Liver (tissue), 9 donors: ENCODE data around the gene TEX9. TPM values are rescaled to one million over a fixed set of nuclear protein-coding genes. Genes with fewer than 3 reads are reported as not detected.

Source experiments
- DNase-seq: peaks from one replicate; pipeline ENCODE4 v3.0.0-alpha.2; 2017; ENCODE audit warnings: low spot score
- H3K27ac ChIP-seq, 2 donors: one replicate each; pipeline ENCODE4 v1.7.0; 2013; ENCODE audit warnings: inconsistent platforms in 2 of 2, low read length in 2 of 2, control low read depth in 1 of 2, low read depth in 1 of 2, mild to moderate bottlenecking in 1 of 2
- H3K27me3 ChIP-seq, 4 donors: one replicate each; pipeline versions ENCODE4 v1.6.1 to v1.7.0; 2013; ENCODE audit warnings: low read length in 3 of 4, inconsistent platforms in 1 of 4, mild to moderate bottlenecking in 1 of 4, moderate library complexity in 1 of 4; ENCODE audit not compliant: control insufficient read depth in 4 of 4, insufficient read depth in 4 of 4
- H3K36me3 ChIP-seq, 4 donors: one replicate each; pipeline versions ENCODE4 v1.6.1 to v1.7.0; 2013; ENCODE audit warnings: low read length in 3 of 4, mild to moderate bottlenecking in 3 of 4, low read depth in 1 of 4, moderate library complexity in 1 of 4; ENCODE audit not compliant: control insufficient read depth in 4 of 4, insufficient read depth in 3 of 4
- H3K4me1 ChIP-seq, 4 donors: one replicate each; pipeline versions ENCODE4 v1.6.1 to v1.7.0; 2013; ENCODE audit warnings: low read length in 3 of 4, mild to moderate bottlenecking in 3 of 4, moderate library complexity in 1 of 4; ENCODE audit not compliant: control insufficient read depth in 4 of 4, insufficient read depth in 4 of 4
- H3K4me3 ChIP-seq, 3 donors: one replicate each; pipeline versions ENCODE4 v1.6.1 to v1.7.0; 2013; ENCODE audit warnings: low read length in 3 of 3, control low read depth in 1 of 3, low read depth in 1 of 3, mild to moderate bottlenecking in 1 of 3
- H3K9ac ChIP-seq, 2 donors: one replicate each; pipeline ENCODE4 v1.7.0; 2013; ENCODE audit warnings: low read length in 2 of 2, mild to moderate bottlenecking in 2 of 2, moderate library complexity in 2 of 2, control low read depth in 1 of 2, low read depth in 1 of 2
- H3K9me3 ChIP-seq, 4 donors: one replicate each; pipeline versions ENCODE4 v1.6.1 to v1.7.0; 2013; ENCODE audit warnings: low read length in 3 of 4; ENCODE audit not compliant: control insufficient read depth in 4 of 4
- ATF3 ChIP-seq: IDR thresholded peaks from 2 replicates; pipeline ENCODE4 v1.6.1; 2016; ENCODE audit warnings: antibody characterized with exemption
- CTCF ChIP-seq: fragments of 150-350 bp; IDR thresholded peaks from 2 replicates; pipeline ENCODE4 v1.5.1; 2017; ENCODE audit warnings: improper control_type of control experiment, low read depth, low read length; ENCODE audit not compliant: missing input control
- EGR1 ChIP-seq, 2 donors: IDR thresholded peaks; 2 replicates each; pipeline ENCODE4 v1.6.1; 2016 to 2018; ENCODE audit warnings: antibody characterized with exemption in 2 of 2, low read depth in 2 of 2
- FOXA1 ChIP-seq: IDR thresholded peaks from 2 replicates; pipeline ENCODE4 v1.6.1; 2016; ENCODE audit warnings: antibody characterized with exemption
- FOXA2 ChIP-seq: IDR thresholded peaks from 2 replicates; pipeline ENCODE4 v1.6.1; 2016; ENCODE audit warnings: antibody characterized with exemption
- GABPA ChIP-seq, 2 donors: IDR thresholded peaks in 1 of 2; conservative IDR thresholded peaks in 1 of 2; 2 replicates each; pipeline ENCODE4 v1.6.1; 2016; ENCODE audit warnings: antibody characterized with exemption in 2 of 2, mild to moderate bottlenecking in 1 of 2, moderate library complexity in 1 of 2
- HNF4A ChIP-seq, 2 donors: conservative IDR thresholded peaks; 2 replicates each; pipeline ENCODE4 v1.6.1; 2016; ENCODE audit warnings: antibody characterized with exemption in 2 of 2, mild to moderate bottlenecking in 2 of 2
- HNF4G ChIP-seq: IDR thresholded peaks from 2 replicates; pipeline ENCODE4 v1.6.1; 2016; ENCODE audit warnings: antibody characterized with exemption
- JUND ChIP-seq, 2 donors: IDR thresholded peaks; 2 replicates each; pipeline ENCODE4 v1.6.1; 2016; ENCODE audit warnings: antibody characterized with exemption in 2 of 2
- NR2F2 ChIP-seq: IDR thresholded peaks from 2 replicates; pipeline ENCODE4 v1.6.1; 2016; ENCODE audit warnings: antibody characterized with exemption
- RAD21 ChIP-seq, 2 donors: IDR thresholded peaks; 2 replicates each; pipeline ENCODE4 v1.6.1; 2016; ENCODE audit warnings: antibody characterized with exemption in 2 of 2, mild to moderate bottlenecking in 2 of 2
- REST ChIP-seq: IDR thresholded peaks from 2 replicates; pipeline ENCODE4 v1.6.1; 2016; ENCODE audit warnings: antibody characterized with exemption, mild to moderate bottlenecking
- RXRA ChIP-seq, 2 donors: IDR thresholded peaks; 2 replicates each; pipeline ENCODE4 v1.6.1; 2017 to 2018; ENCODE audit warnings: antibody characterized with exemption in 2 of 2, mild to moderate bottlenecking in 1 of 2
- SP1 ChIP-seq: IDR thresholded peaks from 2 replicates; pipeline ENCODE4 v1.6.1; 2018; ENCODE audit warnings: antibody characterized with exemption, mild to moderate bottlenecking
- TAF1 ChIP-seq: conservative IDR thresholded peaks from 2 replicates; pipeline ENCODE4 v1.6.1; 2016; ENCODE audit warnings: antibody characterized with exemption, mild to moderate bottlenecking
- YY1 ChIP-seq: IDR thresholded peaks from 2 replicates; pipeline ENCODE4 v1.6.1; 2016; ENCODE audit warnings: antibody characterized with exemption, mild to moderate bottlenecking
- ZBTB33 ChIP-seq: IDR thresholded peaks from 2 replicates; pipeline ENCODE4 v1.6.1; 2016; ENCODE audit warnings: antibody characterized with exemption
- WGBS: extraction: QIAGEN DNeasy Blood & Tissue Kit; methylation state at CpG from one replicate; pipeline ENCODE4 v1.1.7; 2013; 5-methylcytosine and 5-hydroxymethylcytosine counted together
- polyA plus RNA-seq, 2 donors: library from polyadenylated mRNA; stranded (reverse) in 1 of 2; unstranded in 1 of 2; fragments of 200-250 nt in 1 of 2; fragments of >200 nt in 1 of 2; fragmentation: Nextera tagmentation in 1 of 2; extraction: Ambion mirVana in 1 of 2; gene quantifications; one replicate each; pipeline versions ENCODE4 v1.2.1 to v1.2.3, GENCODE V29; 2013 to 2015
- total RNA-seq, 2 donors: library from RNA; depleted of rRNA; stranded (reverse); fragments of >200 nt; gene quantifications; one replicate each; pipeline ENCODE4 v1.2.3, GENCODE V29; 2014
- TF ChIP-seq, protein P1 (sequence below): IDR thresholded peaks from 2 replicates; pipeline ENCODE4 v1.6.1; 2016; ENCODE audit warnings: antibody characterized with exemption
- donor health status: healthy.
- donor health status: healthy.
- donor health status: healthy.
- donor health status: healthy.
- donor health status: healthy.

The TEX9 gene
- total and polyA plus RNA-seq, 4 donors = 0.48 to 1.4 (median 0.90) TPM

GRCh38 chr15:56344336-56344735 is 20.9 kb upstream of the TEX9 start:
- no peak for DNase-seq
- Histone ChIP-seq H3K4me3 (no peak overlapping the region), H3K9ac (no peak overlapping the region), H3K27ac (no peak overlapping the region), H3K4me1 (no peaks in the 10 kb centered on the region), H3K27me3 (no peaks in the 10 kb centered on the region), H3K9me3 (peaks cover 0 to 3% (median 0%) of the 10 kb centered on the region in 4 donors), H3K36me3 (no peaks in the 10 kb centered on the region)
- 90% methylated on average over 2 of the region's 2 CpGs for WGBS
- no peak for TF ChIP-seq HNF4G
- no peak for TF ChIP-seq RXRA (IDR thresholded peaks at IDR 0.05)
- TF ChIP-seq JUND (IDR thresholded peaks at IDR 0.05) = no peak
- no peak for TF ChIP-seq RAD21 (IDR thresholded peaks at IDR 0.05)
- TF ChIP-seq, protein P1, sequence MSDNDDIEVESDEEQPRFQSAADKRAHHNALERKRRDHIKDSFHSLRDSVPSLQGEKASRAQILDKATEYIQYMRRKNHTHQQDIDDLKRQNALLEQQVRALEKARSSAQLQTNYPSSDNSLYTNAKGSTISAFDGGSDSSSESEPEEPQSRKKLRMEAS = no peak
- no peak for TF ChIP-seq CTCF
- no peak for TF ChIP-seq FOXA1
- TF ChIP-seq ZBTB33 = no peak
- TF ChIP-seq HNF4A (conservative IDR thresholded peaks at IDR 0.05) = no peak
- no peak for TF ChIP-seq GABPA (IDR thresholded peaks at IDR 0.05 in 1 of 2, conservative IDR thresholded peaks at IDR 0.05 in 1 of 2)
- TF ChIP-seq EGR1 (IDR thresholded peaks at IDR 0.05; ENCODE audit: low read depth in 2 of 2) = no peak
- no peak for TF ChIP-seq TAF1
- no peak for TF ChIP-seq YY1
- no peak for TF ChIP-seq REST
- TF ChIP-seq ATF3 = no peak
- no peak for TF ChIP-seq FOXA2
- no peak for TF ChIP-seq NR2F2
- no peak for TF ChIP-seq SP1

DNA sequence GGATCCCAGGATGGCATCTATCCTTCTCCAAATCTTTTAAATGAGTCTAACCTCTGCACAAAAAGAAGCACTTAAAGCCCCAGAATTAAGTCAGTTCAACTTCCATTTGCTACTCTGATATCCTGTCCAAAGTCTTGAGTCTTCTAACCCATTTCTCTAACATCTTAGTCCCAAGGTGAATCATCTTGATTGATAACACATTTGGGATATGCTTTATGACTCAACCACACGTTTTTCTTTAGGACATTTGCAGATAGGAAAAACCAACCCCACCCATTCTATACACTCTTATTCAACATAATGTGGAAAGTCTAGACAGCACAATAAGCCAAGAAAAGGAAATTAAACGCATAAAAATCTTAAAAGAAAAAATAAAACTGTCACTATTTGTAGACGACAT is 18.8 kb upstream of the TEX9 start:
- WGBS = 63% methylated on average over 3 of the region's 3 CpGs
- no peak overlapping the region for H3K27ac ChIP-seq
- no peak overlapping the region for H3K9ac ChIP-seq
- no peaks in the 10 kb centered on the region for H3K4me1 ChIP-seq
- peaks cover 0 to 3% (median 0%) of the 10 kb centered on the region in 4 donors for H3K9me3 ChIP-seq
- DNase-seq = no peak
- no peaks in the 10 kb centered on the region for H3K27me3 ChIP-seq
- TF ChIP-seq HNF4G = no peak
- TF ChIP-seq TAF1 = no peak
- TF ChIP-seq SP1 = no peak
- no peak for TF ChIP-seq HNF4A (conservative IDR thresholded peaks at IDR 0.05)
- no peak for TF ChIP-seq EGR1 (IDR thresholded peaks at IDR 0.05; ENCODE audit: low read depth in 2 of 2)
- TF ChIP-seq RXRA (IDR thresholded peaks at IDR 0.05) = no peak
- H3K4me3 ChIP-seq = no peak overlapping the region
- no peaks in the 10 kb centered on the region for H3K36me3 ChIP-seq
